ENCODE measurements around the gene PATJ.
"Not testable (repeated sequence)": the region's sequence is repeated elsewhere in the genome, so short reads cannot be mapped to it uniquely, and the experiment has no call there.

PATJ gene

GRCh38 chr1:61741711-61742619 lies at the start of gene PATJ:
Gene PATJ (plus strand): TSS chr1:61742480. CDS start chr1:61762893, 20,413 bp downstream.
- DNase-seq, result peak; percentile 56

- no peak for DNase-seq
These were observed 42.1 kb upstream of the PATJ start for GRCh38 chr1:61699911-61700851.

GRCh38 chr1:61708953-61709907 lies 33.0 kb upstream of the PATJ start:
- no peak for DNase-seq

- DNase-seq, result no peak
These were observed 32.4 kb upstream of the PATJ start for GRCh38 chr1:61709908-61710289.

GRCh38 chr1:61711257-61711656 lies 31.0 kb upstream of the PATJ start:
- DNase-seq, result not testable (repeated sequence)

GRCh38 chr1:61711969-61712368 lies 30.3 kb upstream of the PATJ start:
- no peak for DNase-seq

GRCh38 chr1:61718996-61719663 lies 23.1 kb upstream of the PATJ start:
- not testable (repeated sequence) for DNase-seq

- no peak for DNase-seq
These were observed 17.8 kb upstream of the PATJ start for GRCh38 chr1:61724506-61724812.

- peak; percentile 75 for DNase-seq
These were observed 17.2 kb upstream of the PATJ start, which contains the start of gene TM2D1 for GRCh38 chr1:61724813-61725694. Gene TM2D1 (minus strand): TSS chr1:61725141. CDS start chr1:61725120, 21 bp downstream.

- DNase-seq, result no peak
These were observed 14.7 kb upstream of the PATJ start for GRCh38 chr1:61727544-61727943.

- DNase-seq, result not testable (repeated sequence)
These were observed 11.6 kb upstream of the PATJ start for GRCh38 chr1:61730679-61731078.

GRCh38 chr1:61732726-61733125 lies 9.6 kb upstream of the PATJ start:
- no peak for DNase-seq

- no peak for DNase-seq
These were observed 1.3 kb upstream of the PATJ start for GRCh38 chr1:61740751-61741700.

- DNase-seq, result no peak
These were observed 545 bp downstream of the PATJ start for GRCh38 chr1:61742620-61743430.

GRCh38 chr1:61743431-61743705 lies 1.1 kb downstream of the PATJ start:
- DNase-seq, result no peak

GRCh38 chr1:61743716-61744580 lies 1.7 kb downstream of the PATJ start:
- no peak for DNase-seq

GRCh38 chr1:61746813-61747212 lies 4.5 kb downstream of the PATJ start:
- no peak for DNase-seq

GRCh38 chr1:61748566-61748965 lies 6.3 kb downstream of the PATJ start:
- no peak for DNase-seq

All from activated T-cell treated with anti-CD3 and anti-CD28 coated beads for 4 hours (primary cell).